K562 (cell line): ENCODE data around the gene VSIG4. TPM values are rescaled to one million over a fixed set of nuclear protein-coding genes. Genes with fewer than 3 reads are reported as not detected.

ENCODE experiments used
- ILK ChIP-seq: fragments of 450-650 bp; IDR thresholded peaks from 2 replicates; pipeline ENCODE4 v1.6.1; 2016; ENCODE audit warnings: missing genetic modification characterization, low read depth, mild to moderate bottlenecking, missing compliant biosample characterization, moderate library complexity, borderline replicate concordance
- IRF2 ChIP-seq: sonication (generic); formaldehyde crosslinking; IDR thresholded peaks from 2 replicates; pipeline ENCODE4 v1.8.1; 2022; ENCODE audit warnings: mild to moderate bottlenecking, missing genetic modification reagents
- MTA2 ChIP-seq: fragments of 450-650 bp; IDR thresholded peaks from 2 replicates; pipeline ENCODE4 v1.6.1; 2016; ENCODE audit warnings: low read depth
- MXI1 ChIP-seq: IDR thresholded peaks from 2 replicates; pipeline ENCODE4 v1.6.1; 2011; ENCODE audit warnings: low read depth, mild to moderate bottlenecking, improper control_type of control experiment, low read length
- NR3C1 ChIP-seq: sonication (generic); formaldehyde crosslinking; IDR thresholded peaks from 2 replicates; pipeline ENCODE4 v1.8.1; 2022; ENCODE audit warnings: missing genetic modification reagents
- POLR2AphosphoS5 ChIP-seq: IDR thresholded peaks from 2 replicates; pipeline ENCODE4 v1.6.1; 2011; ENCODE audit warnings: mild to moderate bottlenecking, low read depth, low read length, moderate library complexity; ENCODE audit not compliant: control insufficient read depth, insufficient read depth
- POLR3G ChIP-seq: IDR thresholded peaks from 2 replicates; pipeline ENCODE4 v1.6.1; 2011; ENCODE audit not compliant: insufficient read length, insufficient replicate concordance; ENCODE audit errors: extremely low read depth
- SIN3A ChIP-seq, 2 experiments: fragments of 150-350 bp in 1 of 2; IDR thresholded peaks; 2 replicates each; pipeline ENCODE4 v1.6.1; 2011 to 2016; ENCODE audit warnings: borderline replicate concordance in 2 of 2, low read depth in 2 of 2, low read length in 2 of 2, mild to moderate bottlenecking in 2 of 2, moderate library complexity in 2 of 2; ENCODE audit not compliant: control insufficient read depth in 1 of 2
- SIX5 ChIP-seq, 2 experiments: IDR thresholded peaks; 2 replicates each; pipeline ENCODE4 v1.6.1; 2011; ENCODE audit warnings: low read length in 2 of 2, borderline replicate concordance in 1 of 2, low read depth in 1 of 2, mild to moderate bottlenecking in 1 of 2, moderate library complexity in 1 of 2; ENCODE audit not compliant: insufficient read depth in 1 of 2
- YBX1 ChIP-seq: fragments of 450-650 bp; IDR thresholded peaks from 2 replicates; pipeline ENCODE4 v1.7.1; 2016; ENCODE audit warnings: mild to moderate bottlenecking
- YY1 ChIP-seq, 3 experiments: IDR thresholded peaks; 2 replicates each; pipeline ENCODE4 v1.6.1; 2011; ENCODE audit warnings: low read length in 2 of 3, mild to moderate bottlenecking in 2 of 3, moderate library complexity in 2 of 3, borderline replicate concordance in 1 of 3, control low read depth in 1 of 3, low read depth in 1 of 3; ENCODE audit not compliant: insufficient read depth in 3 of 3, insufficient replicate concordance in 2 of 3, control insufficient read depth in 1 of 3, insufficient read length in 1 of 3; ENCODE audit errors: extremely low read depth in 1 of 3
- ZKSCAN1 ChIP-seq: fragments of 150-350 bp; IDR thresholded peaks from 2 replicates; pipeline ENCODE4 v1.6.1; 2016; ENCODE audit warnings: low read depth, low read length
- ZNF133 ChIP-seq: fragments of 250-450 bp; sonication (Bioruptor Pico); IDR thresholded peaks from 2 replicates; pipeline ENCODE4 v1.4.0; 2020; ENCODE audit warnings: mild to moderate bottlenecking
- ZNF274 ChIP-seq: IDR thresholded peaks from 2 replicates; pipeline ENCODE4 v1.6.1; 2011; ENCODE audit warnings: low read depth, mild to moderate bottlenecking, low read length, moderate library complexity, borderline replicate concordance
- ZNF408 ChIP-seq: fragments of 250-450 bp; sonication (Bioruptor Pico); IDR thresholded peaks from 2 replicates; pipeline ENCODE4 v1.4.0; 2020; ENCODE audit warnings: low read depth, mild to moderate bottlenecking, moderate library complexity
- ZNF561 ChIP-seq: fragments of 450-650 bp; formaldehyde crosslinking; conservative IDR thresholded peaks from 2 replicates; pipeline ENCODE4 v1.4.0; 2020; ENCODE audit warnings: mild to moderate bottlenecking, moderate library complexity
- ZNF57 ChIP-seq: fragments of 450-650 bp; formaldehyde crosslinking; IDR thresholded peaks from 2 replicates; pipeline ENCODE4 v1.4.0; 2020; ENCODE audit warnings: mild to moderate bottlenecking, moderate library complexity
- ZNF76 ChIP-seq: fragments of 250-450 bp; sonication (Bioruptor Pico); IDR thresholded peaks from 2 replicates; pipeline ENCODE4 v1.4.0; 2020; ENCODE audit warnings: mild to moderate bottlenecking, moderate library complexity, borderline replicate concordance
- polyA plus RNA-seq, 8 experiments: library from polyadenylated mRNA; depleted of rRNA in 4 of 8; stranded (reverse) in 5 of 8; unstranded in 3 of 8; fragments of >200 nt; fragmentation: Nextera tagmentation in 2 of 8; fragmentation: Illumina TruSeq in 1 of 8; extraction: Ambion mirVana in 2 of 8; extraction: Trizol in 1 of 8; gene quantifications; 2 replicates each; pipeline versions ENCODE4 v1.2.1 to v1.2.3, GENCODE V29; 2011 to 2014; ENCODE audit warnings: inconsistent platforms in 1 of 8, missing spikeins in 1 of 8
- total RNA-seq, 7 experiments: library from RNA; depleted of rRNA in 6 of 7; stranded (reverse); fragments of >200 nt in 6 of 7; fragmentation: Illumina TruSeq in 2 of 7; extraction: Trizol in 2 of 7; gene quantifications; 2 replicates each; pipeline versions ENCODE4 v1.2.1 to v1.2.3, GENCODE V29; 2011 to 2021; ENCODE audit warnings: low replicate concordance in 1 of 7
- TF ChIP-seq, protein P1 (sequence below): IDR thresholded peaks from 2 replicates; pipeline ENCODE4 v1.6.1; 2011; ENCODE audit warnings: borderline replicate concordance, low read depth, mild to moderate bottlenecking, moderate library complexity, low read length; ENCODE audit not compliant: insufficient read depth, poor library complexity, severe bottlenecking
- TF ChIP-seq, protein P2 (sequence below): fragments of 250-450 bp; sonication (Bioruptor Pico); IDR thresholded peaks from 2 replicates; pipeline ENCODE4 v1.5.0; 2021; ENCODE audit warnings: mild to moderate bottlenecking, borderline replicate concordance
- TF ChIP-seq, protein P3 (sequence below): sonication (generic); formaldehyde crosslinking; IDR thresholded peaks from 2 replicates; pipeline ENCODE4 v1.8.0; 2022; ENCODE audit warnings: missing genetic modification reagents, mild to moderate bottlenecking, borderline replicate concordance

Gene VSIG4
- total and polyA plus RNA-seq, 9 of the 15 experiments (the other 6 are each of a cell fraction or from before 2014, with no cell fraction given), result 0.22 to 1.6 (median 0.46) TPM; not detected in 1

DNA sequence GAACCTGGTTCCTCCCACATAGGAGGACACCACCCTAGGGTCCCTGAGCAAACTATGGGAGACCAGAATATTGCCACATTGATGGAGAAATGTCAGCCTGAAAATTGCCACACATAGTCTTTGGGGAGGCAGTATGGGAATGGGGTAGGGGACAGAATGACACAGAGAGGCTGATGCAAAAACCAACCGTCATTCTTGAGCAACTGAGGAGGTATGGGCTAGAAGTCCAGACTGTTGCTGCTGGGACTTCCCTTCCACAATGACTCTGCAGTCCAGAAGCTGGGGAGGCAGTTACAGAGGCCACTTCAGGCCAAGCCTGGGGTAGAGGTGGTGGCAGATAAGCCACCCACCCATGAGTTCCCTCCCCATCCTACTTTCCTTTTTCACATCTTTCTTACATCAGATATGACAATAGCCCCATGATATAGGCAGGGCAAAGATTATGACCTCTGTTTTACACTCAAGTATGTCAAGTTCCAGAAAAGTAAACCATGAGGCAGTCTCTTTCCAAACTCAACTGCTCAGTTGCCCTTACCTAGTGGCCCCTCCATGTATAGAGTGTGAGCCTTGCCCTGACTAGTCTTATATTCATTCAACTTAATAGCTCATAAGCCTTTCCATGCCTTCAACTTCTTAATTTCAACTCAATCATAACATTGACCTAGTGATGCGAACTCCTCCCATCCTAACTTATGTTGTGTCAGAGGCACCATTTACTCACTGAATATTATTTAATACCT lies 41.7 kb downstream of the VSIG4 start (continued):
- TF ChIP-seq ZKSCAN1 (peak; percentile 24; the same call in 1 of the 2 replicates), MXI1 (no peak), POLR3G (no peak), NR3C1 (no peak), ZNF274 (no peak), ILK (tag) (no peak), ZNF561 (no peak), SIX5 (IDR thresholded peaks at IDR 0.05; ENCODE audit: borderline replicate concordance in 1 of 2, insufficient read depth in 1 of 2, low read depth in 1 of 2, low read length in 2 of 2) (no peak), MTA2 (peak; percentile 67; the same call in 1 of the 2 replicates), IRF2 (CRISPR knock-in tag) (no peak), ZNF133 (CRISPR knock-in tag) (no peak), SIN3A (IDR thresholded peaks at IDR 0.05; ENCODE audit: borderline replicate concordance in 2 of 2, control insufficient read depth in 1 of 2, low read depth in 2 of 2, low read length in 2 of 2) (no peak), YBX1 (no peak), YY1 (IDR thresholded peaks at IDR 0.05; ENCODE audit: borderline replicate concordance in 1 of 3, control insufficient read depth in 1 of 3, extremely low read depth in 1 of 3, insufficient read depth in 3 of 3, insufficient read length in 1 of 3, insufficient replicate concordance in 2 of 3, low read depth in 1 of 3, low read length in 2 of 3) (peak in 1 of 3 experiments; percentile 54), ZNF408 (CRISPR knock-in tag) (no peak), ZNF76 (CRISPR knock-in tag) (no peak), ZNF57 (CRISPR knock-in tag) (no peak), POLR2AphosphoS5 (peak; percentile 77; the same call in 1 of the 2 replicates)
- TF ChIP-seq, protein P1, sequence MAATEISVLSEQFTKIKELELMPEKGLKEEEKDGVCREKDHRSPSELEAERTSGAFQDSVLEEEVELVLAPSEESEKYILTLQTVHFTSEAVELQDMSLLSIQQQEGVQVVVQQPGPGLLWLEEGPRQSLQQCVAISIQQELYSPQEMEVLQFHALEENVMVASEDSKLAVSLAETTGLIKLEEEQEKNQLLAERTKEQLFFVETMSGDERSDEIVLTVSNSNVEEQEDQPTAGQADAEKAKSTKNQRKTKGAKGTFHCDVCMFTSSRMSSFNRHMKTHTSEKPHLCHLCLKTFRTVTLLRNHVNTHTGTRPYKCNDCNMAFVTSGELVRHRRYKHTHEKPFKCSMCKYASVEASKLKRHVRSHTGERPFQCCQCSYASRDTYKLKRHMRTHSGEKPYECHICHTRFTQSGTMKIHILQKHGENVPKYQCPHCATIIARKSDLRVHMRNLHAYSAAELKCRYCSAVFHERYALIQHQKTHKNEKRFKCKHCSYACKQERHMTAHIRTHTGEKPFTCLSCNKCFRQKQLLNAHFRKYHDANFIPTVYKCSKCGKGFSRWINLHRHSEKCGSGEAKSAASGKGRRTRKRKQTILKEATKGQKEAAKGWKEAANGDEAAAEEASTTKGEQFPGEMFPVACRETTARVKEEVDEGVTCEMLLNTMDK, result no peak
- TF ChIP-seq, protein P2, sequence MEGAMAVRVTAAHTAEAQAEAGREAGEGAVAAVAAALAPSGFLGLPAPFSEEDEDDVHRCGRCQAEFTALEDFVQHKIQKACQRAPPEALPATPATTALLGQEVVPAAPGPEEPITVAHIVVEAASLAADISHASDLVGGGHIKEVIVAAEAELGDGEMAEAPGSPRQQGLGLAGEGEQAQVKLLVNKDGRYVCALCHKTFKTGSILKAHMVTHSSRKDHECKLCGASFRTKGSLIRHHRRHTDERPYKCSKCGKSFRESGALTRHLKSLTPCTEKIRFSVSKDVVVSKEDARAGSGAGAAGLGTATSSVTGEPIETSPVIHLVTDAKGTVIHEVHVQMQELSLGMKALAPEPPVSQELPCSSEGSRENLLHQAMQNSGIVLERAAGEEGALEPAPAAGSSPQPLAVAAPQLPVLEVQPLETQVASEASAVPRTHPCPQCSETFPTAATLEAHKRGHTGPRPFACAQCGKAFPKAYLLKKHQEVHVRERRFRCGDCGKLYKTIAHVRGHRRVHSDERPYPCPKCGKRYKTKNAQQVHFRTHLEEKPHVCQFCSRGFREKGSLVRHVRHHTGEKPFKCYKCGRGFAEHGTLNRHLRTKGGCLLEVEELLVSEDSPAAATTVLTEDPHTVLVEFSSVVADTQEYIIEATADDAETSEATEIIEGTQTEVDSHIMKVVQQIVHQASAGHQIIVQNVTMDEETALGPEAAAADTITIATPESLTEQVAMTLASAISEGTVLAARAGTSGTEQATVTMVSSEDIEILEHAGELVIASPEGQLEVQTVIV, result no peak
- TF ChIP-seq, protein P3, sequence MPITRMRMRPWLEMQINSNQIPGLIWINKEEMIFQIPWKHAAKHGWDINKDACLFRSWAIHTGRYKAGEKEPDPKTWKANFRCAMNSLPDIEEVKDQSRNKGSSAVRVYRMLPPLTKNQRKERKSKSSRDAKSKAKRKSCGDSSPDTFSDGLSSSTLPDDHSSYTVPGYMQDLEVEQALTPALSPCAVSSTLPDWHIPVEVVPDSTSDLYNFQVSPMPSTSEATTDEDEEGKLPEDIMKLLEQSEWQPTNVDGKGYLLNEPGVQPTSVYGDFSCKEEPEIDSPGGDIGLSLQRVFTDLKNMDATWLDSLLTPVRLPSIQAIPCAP (CRISPR knock-in tag), result no peak
